GM19395 (cell line): ENCODE results near the gene MAN1C1.

Experiments used
- ATAC-seq: cut with Tn5 transposase; IDR thresholded peaks from one replicate; pipeline ENCODE4 v1.9.1; 2021; ENCODE audit warnings: mild to moderate bottlenecking, moderate library complexity; ENCODE audit not compliant: unreplicated experiment

MAN1C1 gene

DNA sequence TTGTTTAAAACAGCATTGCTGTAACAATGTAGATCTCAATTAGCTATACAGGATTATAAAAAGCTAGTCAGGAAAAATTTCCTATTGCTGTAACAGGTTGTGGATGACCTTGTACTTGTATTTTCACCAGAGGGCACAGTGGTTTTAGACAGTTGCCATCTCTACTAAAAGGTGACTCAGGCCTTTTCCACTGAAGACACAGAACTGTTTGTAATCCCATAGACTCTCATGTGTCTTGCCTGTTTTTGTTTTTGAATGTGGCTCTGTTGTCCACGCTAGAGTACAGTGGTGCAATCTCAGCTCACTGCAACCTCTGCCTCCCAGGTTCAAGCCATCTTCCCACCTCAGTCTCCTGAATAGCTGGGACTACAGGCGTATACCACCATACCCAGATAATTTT lies 209.0 kb downstream of the MAN1C1 start:
- no peak for ATAC-seq

DNA sequence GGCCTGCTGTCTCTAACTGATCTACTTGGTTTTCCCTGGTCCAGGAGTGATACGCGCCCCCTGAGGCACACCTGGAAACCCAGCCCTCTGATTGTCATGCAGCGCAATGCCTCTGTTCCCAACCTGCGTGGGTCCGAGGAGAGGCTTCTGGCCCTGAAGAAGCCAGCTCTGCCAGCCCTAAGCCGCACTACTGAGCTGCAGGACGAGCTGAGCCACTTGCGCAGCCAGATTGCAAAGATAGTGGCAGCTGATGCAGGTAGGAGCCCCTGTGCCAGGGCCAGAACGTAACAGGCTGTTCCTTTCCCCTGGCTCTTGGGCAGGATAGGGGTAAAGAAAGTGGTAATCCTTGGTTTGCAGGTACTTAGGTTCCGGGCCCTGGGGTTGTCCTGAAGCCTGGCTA lies 210.0 kb downstream of the MAN1C1 start:
- ATAC-seq: no peak

DNA sequence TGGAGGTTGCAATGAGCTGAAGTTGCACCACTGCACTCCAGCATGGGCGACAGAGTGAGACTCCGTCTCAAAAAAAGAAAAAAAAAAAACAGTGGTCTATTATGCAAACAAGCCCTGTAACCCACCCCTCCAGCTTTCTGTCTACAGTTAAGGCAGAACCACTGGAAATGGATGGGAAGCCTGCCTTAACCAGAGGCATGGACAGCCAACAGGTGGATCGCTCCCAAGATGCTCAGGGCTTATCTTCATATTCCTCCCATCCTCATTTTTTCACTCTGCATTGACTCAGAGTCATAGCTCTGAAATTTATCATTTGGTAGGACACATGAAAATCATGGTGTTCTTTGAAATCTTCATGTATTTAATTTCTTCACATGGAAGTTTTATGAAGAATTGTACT lies 211.9 kb downstream of the MAN1C1 start:
- no peak for ATAC-seq

DNA sequence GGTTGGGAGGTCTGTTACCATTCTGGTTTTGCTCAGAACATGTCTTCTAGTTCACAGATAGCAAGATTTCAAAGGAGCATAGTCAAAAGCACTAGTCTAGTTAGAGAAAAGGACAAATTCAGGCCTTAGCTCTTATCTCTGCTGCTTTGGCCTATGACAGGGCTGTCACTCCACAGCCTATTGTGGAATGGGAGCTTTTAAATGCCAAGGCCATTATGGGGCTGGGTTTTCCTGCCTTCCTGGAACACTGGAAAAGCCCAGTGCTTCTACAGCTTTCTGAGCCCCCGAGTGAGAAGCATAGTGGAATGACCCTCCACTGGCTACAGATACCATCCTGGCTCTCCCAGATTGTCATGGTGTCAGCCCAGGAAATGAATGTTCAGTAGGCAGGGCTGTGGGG lies 212.5 kb downstream of the MAN1C1 start:
- ATAC-seq: no peak

DNA sequence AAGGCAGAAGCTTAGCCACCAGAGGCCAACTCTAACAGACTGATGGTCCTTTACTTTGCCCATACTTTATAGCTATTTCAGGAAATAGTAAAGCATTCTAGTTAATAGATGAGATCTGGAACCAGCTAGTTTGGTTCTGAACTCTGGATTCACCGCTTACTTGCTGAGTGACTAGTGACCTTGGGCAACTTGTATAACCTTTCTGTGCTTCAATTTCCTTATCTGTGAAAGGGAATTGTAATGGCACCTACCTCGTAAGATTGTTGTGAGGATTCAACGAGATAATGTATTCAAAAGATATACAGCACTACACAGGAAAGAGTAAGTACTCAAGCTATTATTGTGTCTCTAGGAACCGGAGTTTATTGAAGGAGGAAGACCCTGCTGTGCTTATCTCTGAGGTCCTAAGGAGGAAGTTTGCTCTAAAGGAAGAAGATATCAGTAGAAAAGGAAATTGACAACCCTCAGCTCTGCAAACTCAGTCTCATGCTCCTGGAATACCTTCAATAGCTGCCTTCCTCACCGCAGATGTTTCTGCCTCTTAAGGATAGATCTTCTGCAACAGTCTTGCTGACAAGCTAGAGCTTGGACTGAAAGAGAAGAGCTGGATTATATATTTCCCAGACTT lies 215.1 kb downstream of the MAN1C1 start:
- no peak for ATAC-seq

DNA sequence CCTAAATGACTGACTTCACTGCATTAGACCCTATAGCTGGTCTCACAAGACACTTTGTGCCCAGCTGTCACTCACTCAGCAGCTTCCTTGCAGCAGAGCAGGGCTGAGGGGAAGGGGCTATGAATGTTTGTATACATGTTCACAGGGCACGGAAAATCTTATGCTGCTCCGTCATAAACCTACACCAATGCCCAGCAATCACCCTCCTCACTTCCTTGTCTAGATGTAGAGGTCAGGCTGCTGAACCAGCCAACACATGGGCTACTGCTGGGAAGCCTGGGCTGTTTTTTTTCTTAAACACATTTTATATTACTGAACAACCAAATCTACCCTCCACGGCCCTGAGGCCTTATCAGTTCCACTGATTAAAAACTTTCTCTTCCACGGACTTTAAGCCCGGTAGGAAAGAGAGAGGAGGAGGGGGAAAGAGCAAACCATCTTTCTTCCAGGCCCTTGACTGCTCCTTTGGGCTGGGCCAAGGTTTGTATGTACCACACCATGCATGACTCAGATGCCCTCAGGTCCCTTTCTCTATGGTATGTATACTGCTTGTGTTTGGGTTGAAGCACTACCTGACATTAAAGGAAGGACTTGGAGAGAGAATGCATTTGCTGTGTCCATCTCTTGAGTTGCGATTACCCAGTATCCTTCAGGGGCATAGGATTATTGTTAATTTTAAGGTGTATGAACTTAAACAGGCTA lies 215.9 kb downstream of the MAN1C1 start:
- ATAC-seq: no peak

DNA sequence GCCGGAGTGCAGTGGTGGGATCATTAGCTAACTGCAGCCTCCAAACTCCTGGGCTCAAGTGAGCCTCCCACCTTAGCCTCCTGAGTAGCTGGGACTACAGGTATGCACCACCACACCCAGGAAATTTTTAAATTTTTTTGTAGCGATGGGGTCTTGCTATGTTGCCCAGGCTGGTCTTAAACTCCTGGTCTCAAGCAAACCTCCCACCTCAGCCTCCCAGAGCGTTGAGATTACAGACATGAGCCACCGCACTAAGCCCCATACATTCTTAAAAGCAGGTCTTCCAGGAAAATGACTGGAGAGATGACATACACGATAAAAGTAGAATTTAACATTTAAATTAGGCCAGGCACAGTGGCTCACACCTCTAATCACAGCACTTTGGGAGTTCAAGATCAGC lies 216.6 kb downstream of the MAN1C1 start:
- no peak for ATAC-seq
